K562 (cell line): ENCODE data around the gene ZCCHC3. TPM values are rescaled to one million over a fixed set of nuclear protein-coding genes. Genes with fewer than 3 reads are reported as not detected.

Source experiments
- ATAC-seq: fragments of 200-7000 bp; cut with Tn5 transposase; 3 replicates; pipeline ENCODE4 v1.9.1; 2020; ENCODE audit warnings: moderate library complexity
- BruUV-seq: library from RNA; stranded (reverse); fragments of 400-500 nt; replicated peaks from 2 replicates; lab custom pipeline; 2021; lab: Mats Ljungman, UMichigan
- CTCF ChIA-PET: fragments of 300-600 bp; formaldehyde crosslinking; extraction: SDS; loops from one replicate; lab custom pipeline; 2021; ENCODE audit warnings: low intra/inter-chr PET ratio; lab: Yijun Ruan, JAX
- POLR2A ChIA-PET: fragments of 300-600, 350-650 bp; sonication (Branson Sonifier 250); formaldehyde crosslinking; extraction: SDS; loops from one replicate; lab custom pipeline; 2021; ENCODE audit warnings: antibody characterized with exemption, inconsistent platforms; lab: Yijun Ruan, JAX
- DNase-seq, 4 experiments: peaks; one replicate each; pipeline versions ENCODE4 v3.0.0 to v3.0.0-alpha.2; 2011 to 2018; ENCODE audit warnings: low spot score in 3 of 4, mixed read lengths in 3 of 4; ENCODE audit errors: extremely low read depth in 1 of 4
- FAIRE-seq: peaks from 2 replicates; lab custom pipeline; 2011; peaks lifted over from hg19 to GRCh38; lab: Jason Lieb, UNC
- H2AFZ ChIP-seq: 2 replicates; pipeline ENCODE4 v1.6.0; 2011; ENCODE audit warnings: low read depth, low read length, control low read depth, inconsistent platforms
- H3K27ac ChIP-seq: fragments of 200-600 bp; 3 replicates; pipeline ENCODE4 v1.8.0; 2011; ENCODE audit warnings: low read depth, mild to moderate bottlenecking, control low read depth, inconsistent platforms, low read length, moderate library complexity, mixed read lengths; ENCODE audit errors: extremely low read depth
- H3K27me3 ChIP-seq, 2 experiments: fragments of 300-600 bp in 1 of 2; 2 replicates in 1 of 2; 3 replicates in 1 of 2; pipeline versions ENCODE4 v1.6.0 to v1.8.0; 2011; ENCODE audit warnings: inconsistent platforms in 2 of 2, low read length in 2 of 2, mild to moderate bottlenecking in 1 of 2, mixed read lengths in 1 of 2, moderate library complexity in 1 of 2; ENCODE audit not compliant: control insufficient read depth in 2 of 2, insufficient read depth in 2 of 2
- H3K36me3 ChIP-seq: fragments of 300-600 bp; 3 replicates; pipeline ENCODE4 v1.8.0; 2011; ENCODE audit warnings: mild to moderate bottlenecking, low read length, inconsistent platforms; ENCODE audit not compliant: control insufficient read depth, insufficient read depth
- H3K4me1 ChIP-seq, 2 experiments: fragments of 200-600 bp in 1 of 2; replicated peaks in 1 of 2; 2 replicates in 1 of 2; 3 replicates in 1 of 2; pipeline versions ENCODE4 v1.5.1 to v1.8.0; 2011; ENCODE audit warnings: inconsistent platforms in 2 of 2, low read length in 2 of 2, mild to moderate bottlenecking in 1 of 2, mixed read lengths in 1 of 2, moderate library complexity in 1 of 2; ENCODE audit not compliant: control insufficient read depth in 2 of 2, insufficient read depth in 2 of 2
- H3K4me2 ChIP-seq: 2 replicates; pipeline ENCODE4 v1.6.1; 2011; ENCODE audit warnings: low read length, control low read depth, inconsistent platforms, mixed read lengths; ENCODE audit not compliant: insufficient read depth
- H3K4me3 ChIP-seq: fragments of 200-600 bp; sonication (generic), shearing (Covaris generic); 2 replicates; pipeline ENCODE4 v1.5.1; 2016; ENCODE audit warnings: control low read depth, inconsistent platforms
- H3K79me2 ChIP-seq: fragments of 200-600 bp; 3 replicates; pipeline ENCODE4 v1.8.0; 2011; ENCODE audit warnings: low read length, inconsistent platforms; ENCODE audit not compliant: control insufficient read depth, insufficient read depth
- H3K9ac ChIP-seq, 2 experiments: 2 replicates each; pipeline versions ENCODE4 v1.6.0 to v1.6.1; 2011; ENCODE audit warnings: low read depth in 2 of 2, low read length in 2 of 2, control low read depth in 1 of 2, inconsistent platforms in 1 of 2, mild to moderate bottlenecking in 1 of 2, mixed read lengths in 1 of 2; ENCODE audit not compliant: insufficient read depth in 1 of 2
- H3K9me1 ChIP-seq: one replicate; pipeline ENCODE4 v1.6.0; 2011; ENCODE audit warnings: inconsistent platforms, mild to moderate bottlenecking, low read length, moderate library complexity; ENCODE audit not compliant: control insufficient read depth, insufficient read depth
- H3K9me3 ChIP-seq: replicated peaks from 2 replicates; pipeline ENCODE4 v1.5.1; 2011; ENCODE audit warnings: low read depth, low read length, inconsistent platforms; ENCODE audit not compliant: control insufficient read depth, insufficient read depth
- H4K20me1 ChIP-seq: replicated peaks from 2 replicates; pipeline ENCODE4 v1.6.1; 2011; ENCODE audit warnings: low read length, inconsistent platforms, mixed read lengths; ENCODE audit not compliant: control insufficient read depth, insufficient read depth
- E2F4 ChIP-seq: sonication (generic); formaldehyde crosslinking; IDR thresholded peaks from 2 replicates; pipeline ENCODE4 v1.8.0; 2022; ENCODE audit warnings: mild to moderate bottlenecking, low read depth, missing genetic modification reagents
- FOXA3 ChIP-seq, 2 experiments: fragments of 450-650 bp in 1 of 2; sonication (generic) in 1 of 2; formaldehyde crosslinking; IDR thresholded peaks in 1 of 2; conservative IDR thresholded peaks in 1 of 2; 2 replicates each; pipeline versions ENCODE4 v1.4.0 to v1.8.0; 2020 to 2022; ENCODE audit warnings: mild to moderate bottlenecking in 2 of 2, missing genetic modification reagents in 1 of 2
- GABPB1 ChIP-seq: sonication (generic); formaldehyde crosslinking; IDR thresholded peaks from 2 replicates; pipeline ENCODE4 v1.8.0; 2022; ENCODE audit warnings: mild to moderate bottlenecking, missing genetic modification reagents
- NKRF ChIP-seq: fragments of 450-650 bp; IDR thresholded peaks from 2 replicates; pipeline ENCODE4 v1.6.1; 2016; ENCODE audit warnings: borderline replicate concordance
- PCBP2 ChIP-seq: fragments of 200-400 bp; formaldehyde crosslinking; IDR thresholded peaks from 2 replicates; pipeline ENCODE4 v1.6.1; 2018; ENCODE audit warnings: low read length, low read depth, mild to moderate bottlenecking, moderate library complexity; ENCODE audit not compliant: poor library complexity, severe bottlenecking
- ZBTB1 ChIP-seq: sonication (generic); formaldehyde crosslinking; IDR thresholded peaks from 2 replicates; pipeline ENCODE4 v1.8.1; 2023; ENCODE audit warnings: missing genetic modification reagents, low read depth, mild to moderate bottlenecking, borderline replicate concordance
- WGBS: fragments of 100-300 bp; shearing (Covaris generic); methylation state at CpG from one replicate; pipeline ENCODE4 v1.1.6; 2016; ENCODE audit warnings: low coverage, mixed read lengths; ENCODE audit not compliant: insufficient coverage; ENCODE audit errors: missing lambda C conversion rate; 5-methylcytosine and 5-hydroxymethylcytosine counted together
- in situ Hi-C: fragments of 300-500 bp; cut with MboI; formaldehyde crosslinking; loops from 4 replicates; pipeline ENCODE4 v1.15.0; 2018; ENCODE audit warnings: inconsistent platforms, mixed read lengths
- intact Hi-C: fragments of 100-400 bp; cut with micrococcal nuclease; formaldehyde crosslinking; loops from 2 replicates; pipeline ENCODE4 v1.14.2; 2022
- polyA plus RNA-seq, 8 experiments: library from polyadenylated mRNA; depleted of rRNA in 4 of 8; stranded (reverse) in 5 of 8; unstranded in 3 of 8; fragments of >200 nt; fragmentation: Nextera tagmentation in 2 of 8; fragmentation: Illumina TruSeq in 1 of 8; extraction: Ambion mirVana in 2 of 8; extraction: Trizol in 1 of 8; gene quantifications; 2 replicates each; pipeline versions ENCODE4 v1.2.1 to v1.2.3, GENCODE V29; 2011 to 2014; ENCODE audit warnings: inconsistent platforms in 1 of 8, missing spikeins in 1 of 8
- total RNA-seq, 7 experiments: library from RNA; depleted of rRNA in 6 of 7; stranded (reverse); fragments of >200 nt in 6 of 7; fragmentation: Illumina TruSeq in 2 of 7; extraction: Trizol in 2 of 7; gene quantifications; 2 replicates each; pipeline versions ENCODE4 v1.2.1 to v1.2.3, GENCODE V29; 2011 to 2021; ENCODE audit warnings: low replicate concordance in 1 of 7

ZCCHC3 gene
- total and polyA plus RNA-seq, 9 of the 15 experiments (the other 6 are each of a cell fraction or from before 2014, with no cell fraction given): 2.8 to 23.3 (median 16.5) TPM

GRCh38 chr20:284172-284571 lies 13.2 kb upstream of the ZCCHC3 start (continued):
- no peak for TF ChIP-seq E2F4
- TF ChIP-seq ZBTB1 (CRISPR knock-in tag): no peak
- TF ChIP-seq NKRF: no peak
- TF ChIP-seq, all 486 proteins: peak for 0

DNA sequence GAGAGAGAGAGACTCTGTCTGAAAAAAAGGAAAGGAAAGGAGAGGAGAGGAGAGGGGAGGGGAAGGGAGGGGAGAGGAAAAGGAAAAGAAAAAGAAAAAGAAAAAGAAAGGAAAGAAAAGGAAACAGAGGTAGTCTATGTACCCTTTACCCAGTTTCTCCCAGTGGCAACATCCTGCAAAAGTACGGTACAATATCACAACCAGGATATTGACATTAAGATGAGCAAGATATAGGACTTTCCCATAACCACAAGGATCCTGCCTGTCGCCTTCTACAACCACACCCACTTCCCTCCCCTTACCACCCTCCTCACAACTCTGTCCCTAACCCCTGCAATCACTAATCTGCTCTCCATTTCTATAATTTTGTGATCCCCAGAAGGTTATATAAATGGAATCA lies 10.9 kb upstream of the ZCCHC3 start:
- H4K20me1 ChIP-seq: no peaks in the 10 kb centered on the region

More for the DNA sequence above, 10.9 kb upstream of the ZCCHC3 start:
- no peak overlapping the region for H2AFZ ChIP-seq
- peaks cover 18% of the 10 kb centered on the region for H3K79me2 ChIP-seq
- H3K4me2 ChIP-seq: no peak overlapping the region
- H3K27ac ChIP-seq: no peak overlapping the region
- no peak for FAIRE-seq
- peaks cover 5% of the 10 kb centered on the region; the same call in 1 of the 2 replicates for H3K9me3 ChIP-seq
- no peaks in the 10 kb centered on the region for H3K9me1 ChIP-seq
- DNase-seq: no peak
- peaks cover 4 to 6% of the 10 kb centered on the region in 2 experiments; a peak in 3 of 5 replicates for H3K4me1 ChIP-seq
- no peak overlapping the region for H3K9ac ChIP-seq
- peaks cover 17% of the 10 kb centered on the region; the same call in 2 of the 3 replicates for H3K36me3 ChIP-seq
- intact Hi-C loops (no loop called here), in situ Hi-C loops (no loop called here)
- no peaks in the 10 kb centered on the region for H3K27me3 ChIP-seq
- ChIA-PET POLR2A (no interaction called here), CTCF (no interaction called here)
- no TSS peak for BruUV-seq
- WGBS: 31% methylated on average over 2 of the region's 2 CpGs
- no peak overlapping the region for H3K4me3 ChIP-seq
- TF ChIP-seq GABPB1 (CRISPR knock-in tag) (no peak), PCBP2 (peak; percentile 21), FOXA3 (CRISPR knock-in tag; conservative IDR thresholded peaks at IDR 0.05 in 1 of 2, IDR thresholded peaks at IDR 0.05 in 1 of 2) (peak in 1 of 2 experiments; percentile 21; a peak in 1 of 4 replicates)
- ATAC-seq: no peak
